Head of caudate nucleus (tissue), 42 donors: Measurements from ENCODE around the gene KLHL2.
"Not testable (repeated sequence)": the region's sequence is repeated elsewhere in the genome, so short reads cannot be mapped to it uniquely, and the experiment has no call there.

Experiments used
- DNase-seq, 42 donors: peaks; one replicate each; pipeline versions ENCODE4 v3.0.0 to v3.0.0-alpha.2; 2020 to 2021; ENCODE audit warnings: mixed read lengths in 7 of 42
- intact Hi-C: fragments of 100-400 bp; cut with DNase I; formaldehyde crosslinking; loops from one replicate; pipeline ENCODE4 v1.15.0; 2022

Gene KLHL2

DNA sequence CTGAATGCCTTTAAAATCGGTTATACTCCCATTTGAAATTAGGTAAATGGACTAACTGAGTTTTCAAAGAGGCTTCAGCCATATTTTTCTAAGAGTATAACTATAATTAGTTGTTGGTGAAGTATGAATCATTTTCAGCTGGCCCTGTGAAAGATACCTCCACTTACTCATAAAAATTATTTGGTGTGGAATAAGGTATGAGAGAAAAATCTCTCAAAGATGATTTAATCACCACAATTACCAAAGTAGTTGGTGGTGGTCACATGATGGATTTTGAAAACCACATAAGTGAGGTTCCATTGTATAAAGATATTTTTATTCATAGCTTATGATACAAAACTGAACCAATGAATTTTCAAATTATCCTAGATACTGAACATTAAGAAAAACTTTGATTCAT is 9.0 kb upstream of the KLHL2 start:
- no peak for DNase-seq
- intact Hi-C loops: no loop called here

DNA sequence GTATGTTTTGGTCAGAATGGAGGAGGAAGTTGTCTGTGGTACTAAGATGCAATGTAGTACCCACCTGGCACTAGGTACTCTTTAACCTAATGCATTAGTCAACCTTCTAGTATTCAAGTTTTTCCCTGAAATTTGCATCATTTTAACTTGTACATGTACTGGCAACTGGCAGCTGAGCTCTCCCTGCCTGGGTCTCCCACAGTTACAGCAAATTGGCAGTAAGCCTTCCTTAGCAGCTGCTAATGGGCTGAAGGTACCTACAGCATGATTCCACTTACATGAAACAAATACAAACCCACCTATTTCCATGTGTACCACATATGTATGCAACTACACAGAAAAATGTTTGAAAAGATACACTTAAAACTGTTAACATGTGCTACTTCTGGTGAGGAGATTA is 8.1 kb upstream of the KLHL2 start:
- intact Hi-C loops: no loop called here
- DNase-seq: no peak

GRCh38 chr4:165199722-165200121 is 7.6 kb upstream of the KLHL2 start:
- DNase-seq: no peak
- intact Hi-C loops: loop anchor here (10.0 kb wide), 2 partner anchors 65 to 265 kb away; no protein-coding TSS in a partner anchor

DNA sequence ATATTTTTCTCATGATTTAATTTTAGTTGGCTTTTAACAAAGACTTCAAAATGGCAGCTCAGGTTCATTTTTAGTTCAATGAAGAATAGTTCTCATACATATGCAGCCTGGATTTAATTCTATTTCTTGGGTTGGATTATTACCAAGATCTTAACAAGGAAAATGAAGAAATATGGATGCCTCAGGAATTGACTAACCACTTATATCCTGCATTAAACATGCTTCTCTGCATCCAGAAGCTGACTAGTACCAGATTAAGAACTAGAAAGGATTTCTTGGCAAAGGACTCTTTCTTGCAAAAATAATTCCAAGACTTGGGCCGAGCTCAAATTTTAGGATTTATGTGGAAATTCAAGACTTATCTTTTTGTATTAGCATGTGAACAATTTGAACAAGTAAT is 5.6 kb upstream of the KLHL2 start:
- DNase-seq: no peak
- intact Hi-C loops: loop anchor here (10.0 kb wide), 2 partner anchors 67 to 263 kb away; no protein-coding TSS in a partner anchor

DNA sequence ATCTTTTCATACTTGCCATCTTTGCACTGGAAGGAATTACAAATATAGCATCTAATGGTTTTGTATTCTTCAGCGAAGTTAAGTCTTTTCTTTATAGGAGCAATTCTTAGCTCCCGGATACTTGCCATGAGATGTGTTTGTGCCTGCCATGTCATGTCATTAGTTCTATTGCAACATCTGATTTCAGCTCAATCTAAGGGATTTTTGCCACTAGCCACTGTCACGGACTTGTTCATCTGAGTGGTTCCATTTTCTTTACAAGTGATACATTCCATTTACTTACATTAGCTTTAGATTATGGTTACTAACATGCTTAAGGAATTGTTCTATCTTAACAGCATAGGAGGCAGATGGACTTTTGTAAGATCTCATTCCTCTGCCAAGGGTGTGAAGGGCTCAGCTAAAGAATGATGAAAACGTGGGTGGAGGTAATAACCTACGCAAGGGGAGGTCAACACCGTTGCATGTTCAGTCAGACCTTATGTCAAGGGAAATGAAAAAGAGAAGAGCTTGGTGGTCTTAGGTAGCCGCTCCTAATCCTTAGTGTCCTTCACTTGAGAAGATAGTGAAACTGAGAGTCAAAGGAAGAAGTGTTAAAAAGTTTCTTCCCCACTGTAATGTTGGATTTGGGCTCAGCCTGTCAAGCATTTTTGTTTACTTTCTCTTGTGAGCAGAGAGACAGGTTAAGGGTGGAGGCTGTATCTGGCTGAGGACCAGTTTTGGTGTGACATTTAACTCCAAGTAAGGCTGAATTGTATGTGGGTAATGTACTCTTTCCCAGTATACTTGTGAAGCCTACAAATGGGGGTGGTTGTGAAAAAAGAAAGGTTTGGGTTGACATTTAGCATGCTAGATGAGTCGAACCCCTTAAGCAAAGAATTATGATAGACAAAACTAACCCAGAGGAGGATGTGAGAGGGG is 3.6 kb upstream of the KLHL2 start:
- intact Hi-C loops: loop anchor here (10.0 kb wide), 2 partner anchors 69 to 261 kb away; no protein-coding TSS in a partner anchor
- DNase-seq: no peak

DNA sequence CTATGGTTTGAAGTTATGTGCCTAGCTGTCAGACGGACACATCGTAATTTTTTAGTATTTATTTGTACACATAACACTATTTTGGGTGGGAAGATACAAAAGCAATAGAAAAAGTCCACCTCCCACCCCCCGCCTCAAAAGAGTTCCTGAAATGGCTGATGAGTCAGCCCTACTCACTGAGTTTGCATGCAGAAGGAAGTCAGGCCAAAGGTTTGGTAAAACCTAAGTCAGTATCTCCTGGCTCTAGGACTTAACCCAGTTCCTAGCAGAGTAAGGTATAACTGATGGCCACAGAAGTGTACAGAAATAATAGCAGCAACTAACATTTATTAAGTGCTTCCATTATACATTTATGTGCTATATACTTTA is 2.9 kb upstream of the KLHL2 start:
- no peak for DNase-seq
- intact Hi-C loops: loop anchor here (10.0 kb wide), 2 partner anchors 70 to 260 kb away; no protein-coding TSS in a partner anchor

- peak in 4 of 42 donors; percentile 22 to 46 (median 36) for DNase-seq
- intact Hi-C loops: loop anchor here (2.0 to 10.0 kb wide), 3 partner anchors 72 to 258 kb away; partner anchors contain the start of gene MSMO1
These were observed 338 bp upstream of the KLHL2 start for GRCh38 chr4:165207016-165207430.

DNA sequence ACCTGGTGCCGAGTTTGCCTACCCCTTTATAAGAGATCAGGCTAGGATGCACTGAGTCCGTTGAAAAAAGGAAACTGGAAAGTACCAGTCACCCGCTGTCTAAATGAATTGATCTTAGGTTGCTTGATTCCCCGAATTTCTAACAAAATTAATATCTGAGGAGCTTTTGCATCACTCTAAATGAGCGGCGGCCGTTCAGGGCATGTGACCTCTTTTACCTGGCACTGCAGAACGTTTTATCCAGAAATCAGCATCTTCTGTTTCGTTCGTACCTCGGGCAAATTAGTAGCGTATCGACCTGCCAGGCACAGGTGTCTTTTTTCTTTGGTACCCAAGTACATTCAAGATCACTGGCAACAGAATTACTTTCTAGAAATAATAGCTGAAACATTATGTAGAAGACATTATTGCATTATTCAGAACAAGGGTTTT is 876 bp downstream of the KLHL2 start:
- intact Hi-C loops: loop anchor here (10.0 kb wide), 2 partner anchors 73 to 257 kb away; no protein-coding TSS in a partner anchor
- peak in 27 of 42 donors; percentile 6 to 65 (median 41) for DNase-seq

DNA sequence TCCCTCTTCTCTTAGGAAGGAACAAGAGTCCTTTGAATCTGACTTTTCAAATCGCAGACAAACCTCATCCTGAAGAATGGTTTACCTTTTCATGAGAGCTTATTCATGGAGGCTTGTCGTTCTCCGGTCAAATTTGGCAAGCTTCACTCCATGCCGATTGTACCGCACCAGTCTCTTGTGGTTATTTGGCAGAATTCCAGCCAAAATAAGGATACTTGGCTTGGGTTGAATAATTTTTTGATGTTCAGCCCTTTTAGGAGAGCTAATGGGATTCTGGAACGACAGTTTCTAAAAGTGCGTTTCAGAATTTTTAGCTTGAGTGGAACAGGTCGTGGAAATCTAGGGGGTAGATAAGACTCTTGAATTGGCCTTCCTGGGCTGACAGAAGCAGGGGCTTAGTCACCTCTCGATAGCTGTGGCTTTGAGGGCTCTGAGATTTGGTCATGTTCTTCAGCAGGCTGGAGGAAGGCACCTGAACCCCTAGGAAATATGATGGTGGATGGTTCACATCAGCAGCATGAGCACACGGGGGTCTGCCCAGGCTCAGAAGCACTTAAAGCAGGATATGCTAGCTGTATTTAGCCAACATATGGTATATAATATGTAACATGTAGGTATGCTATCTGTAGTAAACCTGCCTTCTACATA is 1.5 kb downstream of the KLHL2 start:
- intact Hi-C loops: loop anchor here (10.0 kb wide), 2 partner anchors 74 to 256 kb away; no protein-coding TSS in a partner anchor
- DNase-seq: peak in 5 of 42 donors; percentile 12 to 50 (median 17)

DNA sequence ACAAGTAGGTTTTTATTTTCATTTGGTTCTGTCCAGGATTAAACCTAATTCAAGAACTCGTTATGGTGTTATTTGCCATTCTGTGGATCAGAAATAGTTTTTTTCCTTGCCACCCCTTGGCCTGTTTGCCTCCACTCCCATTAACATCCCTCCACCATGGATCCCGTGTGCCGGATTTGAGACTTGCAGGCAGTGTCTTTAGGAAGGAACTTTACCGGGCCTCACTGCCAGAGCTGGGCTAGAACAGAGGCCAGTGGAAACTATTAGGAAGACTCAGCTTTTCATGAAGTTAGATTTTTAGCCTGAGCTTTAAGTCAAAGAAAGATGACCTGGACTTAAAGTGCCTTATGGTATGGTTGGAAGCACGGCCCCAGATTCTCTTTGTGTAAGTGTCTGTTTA is 2.4 kb downstream of the KLHL2 start:
- DNase-seq: peak in 24 of 42 donors; percentile 13 to 60 (median 34)
- intact Hi-C loops: loop anchor here (10.0 kb wide), 2 partner anchors 75 to 255 kb away; no protein-coding TSS in a partner anchor

- intact Hi-C loops: no loop called here
- DNase-seq: no peak
These were observed 3.2 kb downstream of the KLHL2 start for GRCh38 chr4:165210566-165210965.

DNA sequence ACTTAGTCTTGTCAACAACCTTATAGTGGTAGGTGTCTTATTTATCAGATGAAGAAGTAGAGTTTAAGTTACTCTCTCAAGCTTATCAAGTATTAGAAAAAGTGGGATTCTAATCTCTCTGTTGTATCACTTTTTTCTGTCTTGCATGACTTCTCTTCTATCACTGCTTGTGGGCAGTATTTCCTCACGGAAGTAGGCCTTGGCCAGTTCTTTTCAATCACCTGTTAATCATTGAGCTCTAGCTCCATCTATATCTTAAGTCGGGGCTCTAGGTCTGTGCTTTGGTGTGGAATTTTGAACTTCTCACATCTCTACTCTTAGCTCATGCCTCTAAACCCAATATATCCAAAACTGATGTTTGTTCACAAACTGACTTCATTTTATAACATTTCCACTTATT is 5.3 kb downstream of the KLHL2 start:
- intact Hi-C loops, DNase-seq: not testable (repeated sequence)

DNA sequence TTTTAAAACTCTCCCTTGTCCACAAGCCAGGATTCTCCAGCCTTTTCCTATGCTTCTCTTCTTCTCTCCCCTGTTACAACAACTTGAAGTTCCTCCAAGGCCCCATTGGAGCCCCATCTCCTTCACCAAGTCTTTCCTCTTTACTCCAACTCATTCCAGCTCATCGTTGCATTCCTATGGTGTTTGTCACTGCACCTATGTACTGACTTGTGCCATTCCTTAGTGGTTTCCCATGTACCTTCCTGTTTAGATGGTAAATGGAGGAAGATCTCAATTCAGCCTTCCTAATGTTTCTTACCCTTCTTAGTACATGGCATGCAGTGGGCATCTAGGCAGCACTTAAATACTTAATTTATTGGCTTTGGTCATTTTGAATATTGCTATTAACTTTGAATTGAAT is 6.0 kb downstream of the KLHL2 start:
- intact Hi-C loops, DNase-seq: not testable (repeated sequence)

DNA sequence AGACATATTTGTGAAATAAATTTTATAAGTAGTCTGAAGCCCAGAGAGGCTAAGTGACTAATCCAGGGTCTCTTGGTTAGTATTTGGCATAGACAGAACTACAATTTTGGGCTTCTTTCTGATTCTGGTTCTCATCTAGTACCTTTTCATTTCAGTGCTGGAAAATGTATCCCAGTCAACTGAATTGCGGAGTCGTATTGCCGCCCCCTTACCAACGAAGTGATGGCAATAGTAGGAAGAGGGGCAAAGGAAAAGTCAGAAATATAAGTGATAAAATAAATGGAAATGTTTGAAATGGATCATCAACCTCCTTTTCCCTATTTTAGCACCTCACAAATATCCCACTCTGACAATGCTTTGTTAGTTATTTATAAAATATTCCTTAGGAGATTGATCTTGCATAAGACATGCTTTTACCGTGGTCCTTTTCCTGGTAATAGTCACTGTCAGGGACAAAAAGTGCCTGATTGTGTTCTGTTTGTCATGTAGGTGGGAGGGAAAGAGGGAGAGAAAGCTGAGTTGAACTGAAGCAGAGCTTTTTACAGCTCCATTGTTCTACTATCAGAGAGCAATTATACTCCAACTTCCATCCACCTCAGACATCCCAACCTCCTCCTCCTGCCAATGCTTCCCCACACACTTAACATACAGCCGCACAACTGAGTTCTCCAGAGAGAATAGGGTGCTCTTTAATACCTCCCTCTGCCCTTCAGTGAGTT is 6.8 kb downstream of the KLHL2 start:
- intact Hi-C loops: not testable (repeated sequence)
- peak in 14 of 42 donors; percentile 19 to 70 (median 46) for DNase-seq

DNA sequence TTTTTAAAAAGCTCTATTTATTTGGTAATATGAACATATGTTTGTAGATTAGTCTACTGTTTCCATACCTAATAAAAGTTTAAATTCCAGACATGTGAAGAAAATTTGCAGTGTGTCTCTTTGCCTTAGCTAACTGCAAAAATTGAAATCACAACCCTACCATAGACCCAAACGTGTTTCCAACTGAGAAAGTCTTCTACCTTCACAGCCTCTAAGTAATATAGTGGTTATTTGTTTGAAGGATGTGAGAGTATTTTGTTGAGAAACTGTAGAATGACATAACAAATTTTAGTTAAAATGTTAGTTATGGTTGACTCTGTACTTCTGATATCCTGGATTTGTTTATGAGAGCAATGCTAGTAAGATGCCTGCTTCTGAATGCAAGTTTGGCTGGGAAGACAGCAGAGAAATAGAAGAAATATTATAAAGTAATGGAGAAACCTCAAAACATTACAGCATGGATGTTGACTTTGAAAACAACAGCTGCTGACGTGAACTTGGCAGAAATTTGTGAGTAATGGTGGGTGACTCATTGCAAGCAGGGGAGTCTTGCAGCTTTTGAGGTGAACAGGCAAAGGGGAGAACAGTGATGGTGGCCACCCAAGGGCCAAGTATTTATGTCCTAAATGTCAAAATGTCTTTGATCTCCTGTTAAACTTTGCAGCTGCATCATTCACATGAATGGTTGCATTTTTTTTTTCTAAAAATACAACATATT is 7.8 kb downstream of the KLHL2 start:
- intact Hi-C loops: not testable (repeated sequence)
- peak in 13 of 42 donors; percentile 16 to 73 (median 39) for DNase-seq

DNA sequence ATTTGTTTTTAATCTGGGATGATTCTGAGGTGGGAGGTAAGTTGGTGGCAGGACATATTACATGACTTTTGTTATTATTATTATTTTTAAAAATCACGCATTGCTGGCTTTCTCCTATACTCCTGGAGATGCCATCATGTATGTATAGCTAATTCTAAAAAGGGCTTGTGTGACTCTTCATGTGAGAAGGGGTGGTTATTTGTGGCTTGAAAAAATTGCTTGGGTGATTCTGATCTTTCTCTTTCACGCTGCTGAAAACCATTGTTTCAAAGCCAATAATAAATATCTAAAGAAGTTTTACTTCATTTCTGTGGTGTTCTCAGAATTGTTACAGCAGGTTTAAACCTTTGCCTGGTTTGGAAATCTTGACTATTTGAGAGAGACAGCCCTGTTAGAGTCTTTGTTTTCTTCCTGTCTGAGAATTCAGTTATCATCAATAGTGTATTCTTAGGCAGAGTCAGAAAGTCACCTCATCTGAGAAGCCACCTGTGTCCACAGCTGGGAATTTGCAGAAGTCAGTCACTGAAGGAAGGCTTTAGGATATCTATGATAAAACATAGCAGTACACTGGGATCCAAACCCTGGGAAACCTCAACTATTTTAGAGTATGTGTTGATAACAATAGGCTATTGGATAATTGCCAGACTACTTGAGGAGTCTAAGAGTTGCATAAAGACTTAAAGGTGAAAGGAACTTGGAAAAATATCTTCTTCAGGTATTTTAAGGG is 8.6 kb downstream of the KLHL2 start:
- intact Hi-C loops: not testable (repeated sequence)

GRCh38 chr4:165217325-165217724 is 10.0 kb downstream of the KLHL2 start:
- intact Hi-C loops: no loop called here
- DNase-seq: no peak

More for the DNA sequence above, 8.6 kb downstream of the KLHL2 start:
- DNase-seq: not testable (repeated sequence)

DNA sequence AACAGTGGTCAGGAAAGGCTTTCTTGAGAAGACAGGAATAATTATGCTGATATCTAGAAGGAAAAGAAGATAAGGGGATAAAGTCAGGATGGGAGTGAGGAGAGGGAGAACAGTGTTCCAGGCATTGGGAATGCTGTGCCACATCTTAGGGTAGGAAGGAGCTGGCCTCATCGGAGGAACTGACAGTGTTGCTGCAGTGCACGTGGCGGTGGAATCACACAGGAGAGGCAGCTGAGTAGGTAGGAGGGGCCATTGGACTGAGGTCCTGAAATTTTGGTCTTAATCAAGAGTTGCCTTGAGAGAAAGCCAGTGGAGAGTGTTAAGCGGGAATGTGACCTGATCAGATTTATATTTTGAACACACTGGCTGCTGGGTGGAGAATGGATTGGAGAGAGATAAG is 13.9 kb downstream of the KLHL2 start:
- DNase-seq, intact Hi-C loops: not testable (repeated sequence)
